OCI-M2 (cell line): ENCODE data around the gene JOSD2.
A peak's percentile ranks its signal among the peaks of the same experiment; 100 is the strongest.

ENCODE experiments used
- DNase-seq: peaks from one replicate; lab custom pipeline; 2025; ENCODE audit not compliant: unreplicated experiment; lab: John Stamatoyannopoulos, UW

Gene JOSD2, protein sequence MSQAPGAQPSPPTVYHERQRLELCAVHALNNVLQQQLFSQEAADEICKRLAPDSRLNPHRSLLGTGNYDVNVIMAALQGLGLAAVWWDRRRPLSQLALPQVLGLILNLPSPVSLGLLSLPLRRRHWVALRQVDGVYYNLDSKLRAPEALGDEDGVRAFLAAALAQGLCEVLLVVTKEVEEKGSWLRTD

GRCh38 chr19:50511069-50511822, at the start of gene JOSD2:
TSS of gene JOSD2 (minus strand) at chr19:50511191. CDS start at chr19:50510431, 760 bp downstream.
- peak; percentile 97 for DNase-seq

DNA sequence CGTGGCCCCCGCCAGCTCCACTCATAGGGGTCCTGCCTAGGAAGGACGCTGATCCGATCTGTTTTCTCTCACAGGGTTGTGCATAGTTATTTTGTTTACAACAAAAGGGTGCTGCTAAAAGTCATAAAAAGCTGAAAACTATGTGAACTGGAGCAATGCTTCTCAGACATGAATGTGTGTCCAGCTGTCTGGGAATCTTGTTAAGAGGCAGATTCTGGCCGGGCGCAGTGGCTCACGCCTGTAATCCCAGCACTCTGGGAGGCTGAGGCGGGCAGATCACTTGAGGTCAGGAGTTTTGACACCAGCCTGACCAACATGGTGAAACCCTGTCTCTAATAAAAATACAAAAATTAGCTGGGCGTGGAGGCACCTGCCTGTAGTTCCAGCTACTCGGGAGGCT, 48.6 kb upstream of the JOSD2 start:
- no peak for DNase-seq

- DNase-seq, result no peak
Measured at GRCh38 chr19:50558449-50558848, 47.5 kb upstream of the JOSD2 start.

GRCh38 chr19:50558039-50558438, 47.0 kb upstream of the JOSD2 start:
- no peak for DNase-seq

GRCh38 chr19:50557009-50557613, 46.1 kb upstream of the JOSD2 start:
- peak; percentile 61 for DNase-seq

DNA sequence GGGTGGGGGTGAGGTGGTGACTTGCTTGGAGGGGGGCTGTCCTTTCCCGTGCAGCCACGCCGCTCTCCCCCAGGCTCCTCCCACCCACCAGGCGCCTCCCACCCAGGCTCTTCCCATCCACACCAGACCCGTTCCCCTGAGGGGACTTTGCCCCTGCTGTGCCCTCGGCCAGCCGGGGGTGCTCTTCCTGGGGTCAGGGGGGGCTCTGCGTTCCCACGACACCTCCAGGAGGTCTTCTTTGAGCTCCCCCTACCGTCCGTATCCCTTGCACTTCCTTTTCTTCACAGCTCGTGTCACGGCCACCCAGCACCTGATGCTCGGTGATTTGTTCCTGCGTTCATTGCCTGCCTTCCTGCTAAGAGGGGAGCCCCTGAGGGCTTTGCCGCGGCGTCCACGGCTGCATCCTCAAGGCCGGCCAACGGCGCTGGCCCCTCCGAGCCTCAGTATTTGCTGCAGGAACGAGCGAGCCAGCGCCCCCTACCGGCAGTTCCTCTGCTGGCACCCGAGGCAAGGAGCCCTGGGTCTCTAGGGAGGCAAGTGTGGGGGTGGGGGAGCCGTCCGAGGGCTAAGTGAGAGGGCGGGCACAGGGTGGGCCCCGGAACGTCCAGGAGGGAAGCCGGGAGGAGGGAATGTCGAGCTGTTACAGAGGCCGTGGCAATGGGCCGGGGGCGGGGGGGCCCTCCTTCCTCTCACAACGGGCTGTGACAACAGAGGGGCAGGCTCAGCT, 45.5 kb upstream of the JOSD2 start:
- DNase-seq, result peak; percentile 74

DNA sequence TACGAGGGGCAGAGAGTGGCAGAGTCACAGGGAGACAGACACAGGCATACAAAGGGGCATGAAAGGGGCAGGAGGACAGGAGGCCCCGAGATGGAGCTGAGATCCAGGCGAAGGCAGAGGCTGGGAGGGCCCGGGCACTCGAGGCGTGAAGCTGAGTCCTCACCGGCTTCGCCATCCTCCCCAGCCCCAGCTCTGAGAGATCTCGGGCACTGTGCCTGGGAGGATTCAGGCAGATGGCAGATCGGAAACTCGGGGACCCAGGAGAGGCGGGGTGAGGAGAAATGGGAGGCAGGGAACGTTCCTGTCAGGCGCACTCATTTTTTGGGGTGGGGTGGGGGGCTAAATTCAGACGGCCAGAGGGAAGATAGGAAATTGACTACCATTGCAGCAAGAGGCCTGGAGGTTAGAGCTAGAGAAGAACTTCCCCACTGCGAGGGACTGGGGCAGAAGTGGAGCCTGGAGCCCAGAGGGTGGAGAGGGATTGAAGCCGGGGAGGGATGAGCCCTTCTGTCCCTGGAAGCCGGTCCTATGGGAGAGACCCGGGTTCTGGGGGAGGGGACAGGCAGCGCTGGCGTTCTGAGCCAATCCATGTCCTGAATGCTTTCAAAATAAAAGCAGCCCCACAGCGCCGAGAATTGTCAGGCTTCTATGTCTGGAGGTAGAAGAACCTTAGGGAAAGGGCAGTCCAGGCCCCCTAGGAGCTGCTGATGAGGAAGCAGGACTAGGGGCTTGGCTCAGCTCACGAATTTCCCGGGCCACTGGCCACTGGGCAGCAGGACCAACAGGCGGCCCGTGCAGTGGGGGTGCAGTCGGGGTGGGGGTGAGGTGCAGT, 44.7 kb upstream of the JOSD2 start:
- no peak for DNase-seq

GRCh38 chr19:50555033-50555432, 44.0 kb upstream of the JOSD2 start:
- no peak for DNase-seq

DNA sequence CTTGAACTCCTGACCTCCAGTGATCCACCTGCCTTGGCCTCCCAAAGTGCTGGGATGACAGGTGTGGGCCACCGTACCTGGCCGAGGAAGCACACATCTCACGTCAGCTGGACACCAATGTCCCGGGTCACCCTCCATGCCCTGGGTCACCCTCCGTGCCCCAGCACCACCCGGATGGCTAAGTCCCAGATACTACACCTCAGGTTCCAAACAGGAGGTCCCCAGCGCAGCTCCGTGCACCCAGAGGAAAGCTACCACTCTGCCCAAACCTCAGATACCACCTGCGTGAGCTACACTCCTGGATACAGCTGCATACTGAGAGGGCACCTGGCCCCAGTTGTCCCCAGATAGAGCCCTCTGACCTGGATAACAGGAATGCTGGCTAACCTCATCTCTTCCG, 43.2 kb upstream of the JOSD2 start:
- DNase-seq, result no peak

DNA sequence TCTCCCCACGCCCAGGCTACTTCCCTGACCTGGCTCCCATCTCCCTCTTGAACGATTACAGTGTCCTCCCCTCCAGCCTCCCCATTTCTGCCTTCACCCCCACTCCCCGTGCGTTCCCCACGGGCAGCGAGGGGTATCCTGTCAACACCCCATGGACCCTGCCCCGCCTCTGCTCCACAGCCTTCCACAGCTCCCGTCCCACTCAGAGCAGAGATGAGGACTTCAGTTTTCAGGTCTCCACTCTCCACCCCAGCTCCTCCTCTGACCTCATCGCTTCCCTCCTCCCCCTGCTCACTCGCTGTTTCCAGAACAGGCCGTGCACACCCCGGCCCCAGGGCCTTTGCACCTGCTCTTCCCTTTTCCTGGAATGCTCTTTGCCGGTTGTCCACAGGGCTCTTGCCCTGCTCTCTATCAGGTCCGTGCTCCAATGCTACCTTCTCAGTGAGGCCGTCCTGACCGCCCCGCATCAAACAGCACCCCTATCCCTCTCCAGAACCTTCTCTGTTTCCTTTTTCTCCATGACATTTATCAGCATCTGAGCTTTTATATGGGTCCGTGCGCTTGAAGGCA, 42.2 kb upstream of the JOSD2 start:
- DNase-seq, result no peak

GRCh38 chr19:50552540-50552939, 41.5 kb upstream of the JOSD2 start:
- no peak for DNase-seq

DNA sequence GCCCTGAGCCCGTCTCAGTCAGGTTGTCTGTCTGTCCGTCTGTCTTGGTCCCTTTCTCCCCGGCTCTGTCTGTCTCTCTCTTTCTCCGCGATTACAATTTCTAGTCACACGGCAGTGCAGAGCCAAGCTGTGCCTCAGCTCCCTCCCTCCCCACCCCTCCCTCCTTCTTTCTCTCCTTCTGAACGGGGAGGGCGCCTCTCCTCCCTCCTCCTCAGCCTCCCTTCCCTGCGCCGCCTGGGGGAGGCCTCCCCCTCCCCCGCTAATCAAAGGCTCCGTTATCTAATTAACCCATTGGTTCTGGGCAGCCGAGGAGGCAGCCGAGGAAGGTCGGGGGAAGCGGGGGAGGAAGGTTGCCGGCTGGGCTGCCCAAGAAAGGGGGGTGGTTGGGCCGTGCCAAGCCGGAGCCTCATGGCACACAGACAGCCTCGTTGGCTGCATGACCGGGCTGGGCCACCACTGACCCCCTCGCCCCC, 40.8 kb upstream of the JOSD2 start:
- no peak for DNase-seq

- DNase-seq, result no peak
Measured at GRCh38 chr19:50551034-50551714, 40.2 kb upstream of the JOSD2 start.

DNA sequence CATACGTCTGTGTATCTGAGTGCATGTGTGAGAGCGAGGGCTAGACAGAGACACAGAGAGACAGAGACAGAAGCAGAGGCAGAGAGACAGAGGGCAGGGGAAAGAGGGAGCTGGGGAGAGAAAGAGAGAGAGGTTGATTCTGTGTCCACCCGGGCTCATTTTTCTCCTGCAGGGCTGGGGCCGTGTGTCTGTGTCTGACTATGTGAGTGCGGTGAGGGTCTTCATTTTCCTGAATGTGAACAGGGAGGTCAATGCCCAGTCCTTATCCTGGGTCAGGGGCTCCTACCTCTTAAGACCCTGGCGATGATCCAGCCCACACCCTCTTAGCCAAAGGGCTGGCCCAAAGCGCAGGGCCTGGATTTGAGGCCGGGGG, 39.6 kb upstream of the JOSD2 start:
- DNase-seq, result no peak

DNA sequence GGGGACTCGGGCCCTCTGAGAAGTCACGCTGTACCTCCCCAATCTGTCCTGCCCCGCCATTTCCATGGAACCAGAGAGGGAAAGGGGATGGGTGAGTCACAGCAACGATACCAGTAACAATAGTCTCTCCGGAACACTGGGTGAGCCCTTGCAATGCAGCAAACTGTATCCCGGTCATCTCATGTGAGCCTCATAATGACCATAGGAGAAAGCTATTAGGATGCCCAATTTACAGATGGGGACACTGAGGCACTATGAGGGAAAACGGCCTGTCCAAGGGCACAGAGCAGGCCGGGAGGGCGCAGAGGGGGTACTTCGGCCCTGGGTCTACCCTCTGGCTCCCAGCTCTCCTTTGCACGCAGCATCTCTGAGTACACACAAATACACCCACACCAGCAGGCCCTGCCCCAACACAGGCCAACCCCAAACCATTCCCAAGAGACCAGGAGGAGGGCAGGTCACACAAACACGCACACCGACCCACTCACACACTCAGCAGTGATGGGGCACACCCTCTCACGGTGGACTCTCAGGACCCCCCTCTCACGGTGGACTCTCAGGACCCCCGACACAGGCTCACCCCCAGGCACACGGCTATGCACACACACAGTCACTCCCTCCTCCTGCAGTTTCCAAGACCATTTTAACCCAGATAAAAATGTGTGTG, 39.1 kb upstream of the JOSD2 start:
- DNase-seq, result no peak

- no peak for DNase-seq
Measured at GRCh38 chr19:50549059-50549926, 38.3 kb upstream of the JOSD2 start.

GRCh38 chr19:50548191-50549058, 37.4 kb upstream of the JOSD2 start:
- no peak for DNase-seq
